ENCODE measurements around the gene ZNF133. TPM values are rescaled to one million over a fixed set of nuclear protein-coding genes. Genes with fewer than 3 reads are reported as not detected.

The ZNF133 gene
- total RNA-seq, 1 experiment from 2014 or later: 22.8 TPM

DNA sequence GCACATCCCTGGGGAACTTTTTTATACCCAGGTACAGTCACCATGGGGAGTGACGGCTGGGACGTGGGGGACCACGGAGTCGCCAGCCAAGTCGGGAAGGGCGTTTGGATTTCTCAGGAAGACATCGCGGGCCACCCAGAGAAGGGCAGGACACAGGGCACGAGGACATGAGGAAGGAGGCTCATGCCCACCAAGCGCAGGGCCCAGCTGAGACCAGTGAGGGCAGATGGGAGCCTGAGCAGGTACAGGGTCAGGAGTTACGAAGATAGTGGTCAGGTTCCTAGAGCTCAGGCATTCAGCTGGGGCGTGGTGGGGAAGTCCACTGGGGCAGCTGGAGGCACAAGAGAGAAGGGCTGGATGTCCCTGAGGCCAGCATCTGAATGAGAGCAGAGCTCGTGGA, 74.6 kb downstream of the ZNF133 start:
- no TSS peak for BruUV-seq (replicated peaks)
- TF ChIP-seq EZH2 (IDR thresholded peaks at IDR 0.05; ENCODE audit: low read depth) (no peak), CTCF (conservative IDR thresholded peaks at IDR 0.05) (no peak)
- no peaks in the 10 kb centered on the region for H3F3A ChIP-seq (ENCODE audit: insufficient read depth, low read depth)
- no peaks in the 10 kb centered on the region for H3K27me3 ChIP-seq (ENCODE audit: insufficient read depth, low read depth)
- H4K20me1 ChIP-seq (ENCODE audit: insufficient read depth): no peaks in the 10 kb centered on the region
- no peaks in the 10 kb centered on the region for H3K9me3 ChIP-seq (ENCODE audit: insufficient read depth, low read depth)
- H3K27ac ChIP-seq: no peak overlapping the region
- no peaks in the 10 kb centered on the region for H3K79me2 ChIP-seq (ENCODE audit: low read depth)
- no peak overlapping the region for H3K4me2 ChIP-seq
- no peaks in the 10 kb centered on the region for H3K36me3 ChIP-seq (ENCODE audit: low read depth)
- H2AFZ ChIP-seq: no peak overlapping the region
- intact Hi-C loops (cut with micrococcal nuclease; ENCODE audit: unreplicated experiment): no loop called here
- CTCF ChIA-PET: no interaction called here
- DNase-seq: no peak
- POLR2A ChIA-PET (ENCODE audit: unreplicated experiment): no interaction called here
- peaks cover 7% of the 10 kb centered on the region; the same call in 1 of the 2 replicates for H3K4me1 ChIP-seq (replicated peaks; ENCODE audit: insufficient read depth)
- H3K9me2 ChIP-seq (ENCODE audit: insufficient read depth): no peaks in the 10 kb centered on the region
- H3K4me3 ChIP-seq: no peak overlapping the region

- no peak overlapping the region for H3K4me2 ChIP-seq
- intact Hi-C loops (cut with micrococcal nuclease; ENCODE audit: unreplicated experiment): no loop called here
- DNase-seq: no peak
- CTCF ChIA-PET: no interaction called here
- no peak for TF ChIP-seq CTCF (conservative IDR thresholded peaks at IDR 0.05)
- no peak overlapping the region for H2AFZ ChIP-seq
- POLR2A ChIA-PET (ENCODE audit: unreplicated experiment): no interaction called here
- H3F3A ChIP-seq (ENCODE audit: insufficient read depth, low read depth): no peaks in the 10 kb centered on the region
- no peak overlapping the region for H3K27ac ChIP-seq
- BruUV-seq (replicated peaks): no TSS peak
- no peaks in the 10 kb centered on the region for H3K9me2 ChIP-seq (ENCODE audit: insufficient read depth)
- H4K20me1 ChIP-seq (ENCODE audit: insufficient read depth): no peaks in the 10 kb centered on the region
- no peaks in the 10 kb centered on the region for H3K27me3 ChIP-seq (ENCODE audit: insufficient read depth, low read depth)
- H3K4me1 ChIP-seq (replicated peaks; ENCODE audit: insufficient read depth): peaks cover 7% of the 10 kb centered on the region; the same call in 1 of the 2 replicates
- H3K36me3 ChIP-seq (ENCODE audit: low read depth): no peaks in the 10 kb centered on the region
- H3K4me3 ChIP-seq: no peak overlapping the region
- H3K79me2 ChIP-seq (ENCODE audit: low read depth): no peaks in the 10 kb centered on the region
- no peaks in the 10 kb centered on the region for H3K9me3 ChIP-seq (ENCODE audit: insufficient read depth, low read depth)
Observed at GRCh38 chr20:18363708-18364107, 75.4 kb downstream of the ZNF133 start.

DNA sequence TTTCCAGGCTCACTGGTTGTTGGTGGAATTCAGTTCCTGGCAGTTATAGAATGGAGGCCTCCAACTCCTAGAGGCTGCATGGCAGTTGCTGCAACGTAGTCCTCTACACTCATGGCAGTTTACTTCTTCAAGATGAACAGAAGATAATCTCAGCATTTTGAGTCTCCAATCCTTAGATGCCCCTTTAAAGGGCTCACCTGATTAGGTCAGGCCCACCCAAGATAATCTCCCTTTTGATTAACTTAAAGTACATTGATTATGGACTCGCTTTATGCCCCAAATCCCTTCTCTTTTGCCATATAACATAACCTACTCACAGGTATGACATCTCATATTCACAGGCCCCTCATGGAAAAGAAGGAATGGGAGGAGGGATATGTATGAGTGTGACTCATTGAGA, 76.4 kb downstream of the ZNF133 start:
- Histone ChIP-seq H3K4me3 (no peak overlapping the region), H3K4me1 (replicated peaks; ENCODE audit: insufficient read depth) (peaks cover 7% of the 10 kb centered on the region; the same call in 1 of the 2 replicates), H4K20me1 (ENCODE audit: insufficient read depth) (no peaks in the 10 kb centered on the region), H3K4me2 (no peak overlapping the region), H3K36me3 (ENCODE audit: low read depth) (no peaks in the 10 kb centered on the region), H3K27me3 (ENCODE audit: insufficient read depth, low read depth) (no peaks in the 10 kb centered on the region), H3F3A (ENCODE audit: insufficient read depth, low read depth) (no peaks in the 10 kb centered on the region), H3K9me2 (ENCODE audit: insufficient read depth) (no peaks in the 10 kb centered on the region), H2AFZ (no peak overlapping the region), H3K27ac (no peak overlapping the region), H3K79me2 (ENCODE audit: low read depth) (no peaks in the 10 kb centered on the region), H3K9me3 (ENCODE audit: insufficient read depth, low read depth) (no peaks in the 10 kb centered on the region)
- intact Hi-C loops (cut with micrococcal nuclease; ENCODE audit: unreplicated experiment): no loop called here
- DNase-seq: no peak
- CTCF ChIA-PET: no interaction called here
- no TSS peak for BruUV-seq (replicated peaks)
- no peak for TF ChIP-seq CTCF (conservative IDR thresholded peaks at IDR 0.05)
- no peak for TF ChIP-seq EZH2 (IDR thresholded peaks at IDR 0.05; ENCODE audit: low read depth)
- POLR2A ChIA-PET (ENCODE audit: unreplicated experiment): no interaction called here

Other genes starting within 250 kb of the ZNF133 start
- 15.3 and 20.7 TPM in 2 replicates for gene OVOL2, start 230.6 kb upstream of the ZNF133 start, total RNA-seq (2021)
- 28.4 and 30.6 TPM in 2 replicates for gene KAT14, start 150.7 kb upstream of the ZNF133 start, total RNA-seq (2021)
- gene PET117, start 150.7 kb upstream of the ZNF133 start, total RNA-seq (2021): 27.5 and 34.7 TPM in 2 replicates
- 4.4 and 7.3 TPM in 2 replicates for gene DZANK1, start 178.5 kb downstream of the ZNF133 start, total RNA-seq (2021)
- gene POLR3F, start 178.9 kb downstream of the ZNF133 start, total RNA-seq (2021): 7.4 and 9.6 TPM in 2 replicates
- gene RBBP9, start 208.7 kb downstream of the ZNF133 start, total RNA-seq (2021): 24.0 and 29.5 TPM in 2 replicates
- gene SEC23B, start 219.4 kb downstream of the ZNF133 start, total RNA-seq (2021): 60.3 and 78.5 TPM in 2 replicates

Data from PC-9 (cell line).